ENCODE results near the gene OR51S1.
"Not testable (repeated sequence)": the region's sequence is repeated elsewhere in the genome, so short reads cannot be mapped to it uniquely, and the experiment has no call there.

OR51S1 gene

DNA sequence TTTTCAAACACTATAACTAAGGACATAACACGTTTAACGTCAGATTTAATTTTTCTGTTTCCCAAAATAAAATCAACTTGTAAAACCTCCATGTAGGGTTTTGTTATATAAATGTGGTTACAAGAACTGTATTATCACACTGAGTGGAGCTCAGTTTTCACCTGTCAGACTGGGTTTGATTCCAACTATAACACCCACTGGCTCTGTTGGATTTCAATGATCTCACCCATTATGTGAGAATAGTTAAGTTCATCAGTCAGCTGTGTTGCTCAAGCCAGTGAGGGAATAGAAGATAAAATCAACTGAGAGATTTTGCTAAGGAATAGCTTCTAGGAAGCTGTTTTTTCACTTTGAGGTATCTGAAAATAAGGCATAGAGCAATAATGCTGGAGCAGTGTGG, 39.8 kb downstream of the OR51S1 start:
- H3K4me3 ChIP-seq (ENCODE audit: low read length) = no peak overlapping the region
- DNase-seq (ENCODE audit: low read depth) = no peak
- TF ChIP-seq, protein P1, sequence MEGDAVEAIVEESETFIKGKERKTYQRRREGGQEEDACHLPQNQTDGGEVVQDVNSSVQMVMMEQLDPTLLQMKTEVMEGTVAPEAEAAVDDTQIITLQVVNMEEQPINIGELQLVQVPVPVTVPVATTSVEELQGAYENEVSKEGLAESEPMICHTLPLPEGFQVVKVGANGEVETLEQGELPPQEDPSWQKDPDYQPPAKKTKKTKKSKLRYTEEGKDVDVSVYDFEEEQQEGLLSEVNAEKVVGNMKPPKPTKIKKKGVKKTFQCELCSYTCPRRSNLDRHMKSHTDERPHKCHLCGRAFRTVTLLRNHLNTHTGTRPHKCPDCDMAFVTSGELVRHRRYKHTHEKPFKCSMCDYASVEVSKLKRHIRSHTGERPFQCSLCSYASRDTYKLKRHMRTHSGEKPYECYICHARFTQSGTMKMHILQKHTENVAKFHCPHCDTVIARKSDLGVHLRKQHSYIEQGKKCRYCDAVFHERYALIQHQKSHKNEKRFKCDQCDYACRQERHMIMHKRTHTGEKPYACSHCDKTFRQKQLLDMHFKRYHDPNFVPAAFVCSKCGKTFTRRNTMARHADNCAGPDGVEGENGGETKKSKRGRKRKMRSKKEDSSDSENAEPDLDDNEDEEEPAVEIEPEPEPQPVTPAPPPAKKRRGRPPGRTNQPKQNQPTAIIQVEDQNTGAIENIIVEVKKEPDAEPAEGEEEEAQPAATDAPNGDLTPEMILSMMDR (conservative IDR thresholded peaks at IDR 0.05; ENCODE audit: low read length) = no peak

DNA sequence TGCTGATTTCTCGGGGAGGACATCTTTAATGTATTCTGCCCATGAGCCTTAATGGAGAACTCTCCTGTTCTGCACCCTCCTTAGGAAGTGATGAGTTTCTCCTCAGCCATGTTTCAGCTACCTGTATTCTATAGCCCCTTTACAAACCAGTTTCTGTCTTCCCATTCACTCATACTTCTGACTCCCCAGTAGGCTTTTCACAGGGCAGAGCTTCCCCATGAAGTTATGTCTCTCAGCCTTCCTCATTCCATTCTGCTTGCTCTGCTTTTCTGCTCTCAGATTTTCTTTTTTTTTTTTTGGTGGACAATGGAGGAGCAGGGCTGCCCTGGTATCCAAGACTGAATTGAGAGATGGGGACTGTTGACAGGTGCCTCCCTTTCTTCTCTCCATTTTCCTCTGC, 40.5 kb downstream of the OR51S1 start:
- no peak for DNase-seq (ENCODE audit: low read depth)
- no peak overlapping the region for H3K4me3 ChIP-seq (ENCODE audit: low read length)
- TF ChIP-seq, protein P1 (conservative IDR thresholded peaks at IDR 0.05; ENCODE audit: low read length) = no peak

DNA sequence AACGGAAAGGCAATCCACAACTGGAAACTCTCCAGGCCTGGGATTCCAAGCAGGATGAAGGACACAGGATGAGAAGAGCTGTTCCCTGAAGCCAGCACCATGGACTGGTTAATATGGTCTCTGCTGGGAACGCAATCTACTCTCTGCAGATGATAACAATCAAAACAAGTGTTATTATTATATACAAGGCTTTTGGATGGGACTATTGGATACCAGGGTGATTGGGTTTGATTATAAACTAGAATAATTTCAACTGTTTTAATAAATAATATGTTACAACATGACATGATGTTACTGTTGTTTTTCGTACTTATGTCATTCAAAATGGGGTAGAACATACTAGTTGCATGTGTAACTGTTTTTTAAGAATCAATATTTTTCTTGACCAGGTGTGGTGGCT, 44.7 kb downstream of the OR51S1 start, which contains the start of gene OR52R1:
OR52R1 (minus strand) TSS at position 101 of the 400 bp plus-strand sequence; CDS start at position 101, 0 bp downstream.
- H3K4me3 ChIP-seq (ENCODE audit: low read length) = no peak within 1 kb of the TSS
- TF ChIP-seq, protein P1 (conservative IDR thresholded peaks at IDR 0.05; ENCODE audit: low read length) = no peak
- DNase-seq (ENCODE audit: low read depth) = no peak

DNA sequence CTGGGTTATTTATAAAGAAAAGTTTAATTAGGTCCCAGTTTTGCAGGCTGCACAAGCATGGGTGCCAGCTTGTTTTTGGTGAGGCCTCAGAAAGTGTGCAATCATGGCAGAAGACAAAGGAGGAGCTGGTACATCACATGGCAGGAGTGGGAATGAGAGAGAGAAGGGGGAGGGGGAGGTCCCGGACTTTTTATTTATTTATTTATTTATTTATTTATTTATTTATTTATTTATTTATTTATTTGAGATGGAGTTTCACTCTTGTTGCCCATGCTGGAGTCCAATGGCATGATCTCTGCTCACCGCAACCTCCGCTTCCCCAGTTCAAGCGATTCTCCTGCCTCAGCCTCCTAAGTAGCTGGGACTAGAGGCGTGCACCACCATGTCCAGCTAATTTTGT, 47.7 kb downstream of the OR51S1 start:
- H3K4me3 ChIP-seq (ENCODE audit: low read length); DNase-seq (ENCODE audit: low read depth): not testable (repeated sequence)

DNA sequence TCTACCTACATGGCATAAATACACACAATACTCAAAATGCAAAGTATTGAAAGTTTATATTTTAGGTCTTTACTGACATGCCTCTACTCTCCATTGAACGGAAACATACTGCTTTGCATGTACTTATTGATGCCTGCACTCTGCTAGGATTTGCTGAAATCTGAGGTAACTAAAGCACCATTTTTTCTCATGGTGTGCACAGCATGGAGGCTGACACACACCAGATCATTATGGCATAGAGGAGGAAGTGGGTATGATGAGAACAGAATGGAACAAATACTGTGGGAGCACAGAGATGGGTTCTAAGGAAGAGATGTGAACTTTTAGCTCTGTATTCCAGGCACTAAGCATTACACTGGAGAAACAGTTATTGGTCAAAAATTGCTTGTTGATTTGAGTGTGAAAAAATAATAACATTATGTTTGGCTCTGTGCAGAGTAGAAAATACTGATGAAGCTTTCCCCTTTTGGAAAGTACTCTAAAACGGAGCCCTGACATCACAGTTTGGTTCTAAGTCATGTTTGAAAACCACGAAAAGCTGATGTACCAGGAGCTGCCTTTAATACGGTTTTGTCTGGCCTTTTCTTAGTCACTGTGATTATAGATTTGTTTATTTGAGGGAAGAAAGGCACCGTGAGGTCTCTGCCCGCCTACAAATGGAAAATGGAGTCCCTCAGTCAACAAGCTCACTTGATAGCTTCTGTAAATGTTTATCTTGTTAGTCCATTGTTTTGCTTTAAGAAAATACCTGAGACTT, 50.4 kb downstream of the OR51S1 start:
- no peak overlapping the region for H3K4me3 ChIP-seq (ENCODE audit: low read length)
- TF ChIP-seq, protein P1 (conservative IDR thresholded peaks at IDR 0.05; ENCODE audit: low read length) = no peak
- DNase-seq (ENCODE audit: low read depth) = no peak
